SK-N-SH (cell line): ENCODE results near the gene SNRPA1. TPM values are rescaled to one million over a fixed set of nuclear protein-coding genes. Genes with fewer than 3 reads are reported as not detected.

ENCODE experiments used
- CTCF ChIA-PET: fragments of 300-600, 350-600 bp; formaldehyde crosslinking; extraction: SDS; loops from one replicate; lab custom pipeline; 2021; lab: Yijun Ruan, JAX
- POLR2A ChIA-PET: fragments of 350-600 bp; sonication (Branson Sonifier 250); formaldehyde crosslinking; extraction: SDS; loops from one replicate; lab custom pipeline; 2020; ENCODE audit warnings: antibody characterized with exemption, inconsistent platforms; lab: Yijun Ruan, JAX
- DNase-seq: peaks from one replicate; pipeline ENCODE4 v3.0.0; 2012
- H2AFZ ChIP-seq: fragments of 200-600 bp; sonication (generic); 2 replicates; pipeline ENCODE4 v1.8.1; 2016; ENCODE audit warnings: antibody characterized with exemption, mild to moderate bottlenecking, low read depth
- H3F3A ChIP-seq: fragments of 200-600 bp; sonication (generic); replicated peaks from 2 replicates; pipeline ENCODE3; 2016; ENCODE audit warnings: antibody characterized with exemption, mild to moderate bottlenecking; ENCODE audit not compliant: insufficient read depth
- H3K27ac ChIP-seq, 2 experiments: fragments of 200-500 bp in 1 of 2; fragments of 200-600 bp in 1 of 2; sonication (Bioruptor generic) in 1 of 2; sonication (generic), shearing (Covaris generic) in 1 of 2; 2 replicates each; pipeline versions ENCODE4 v1.5.1 to v1.6.1; 2014 to 2016; ENCODE audit warnings: low read depth in 2 of 2, inconsistent platforms in 1 of 2, low read length in 1 of 2, mild to moderate bottlenecking in 1 of 2, mixed read lengths in 1 of 2
- H3K27me3 ChIP-seq: fragments of 200-600 bp; sonication (generic), shearing (Covaris generic); 2 replicates; pipeline ENCODE4 v1.6.1; 2016; ENCODE audit warnings: mixed run types; ENCODE audit not compliant: insufficient read depth
- H3K36me3 ChIP-seq, 2 experiments: fragments of 200-500 bp in 1 of 2; fragments of 200-600 bp in 1 of 2; sonication (Bioruptor generic) in 1 of 2; sonication (generic) in 1 of 2; replicated peaks in 1 of 2; 2 replicates each; pipeline versions ENCODE3 to v1.5.1; 2014 to 2016; ENCODE audit warnings: low read length in 1 of 2, mild to moderate bottlenecking in 1 of 2; ENCODE audit not compliant: insufficient read depth in 2 of 2, control insufficient read depth in 1 of 2
- H3K4me1 ChIP-seq, 2 experiments: fragments of 200-500 bp in 1 of 2; fragments of 200-600 bp in 1 of 2; sonication (Bioruptor generic) in 1 of 2; sonication (generic), shearing (Covaris generic) in 1 of 2; 2 replicates each; pipeline versions ENCODE4 v1.5.1 to v1.6.1; 2014 to 2016; ENCODE audit warnings: low read depth in 1 of 2, low read length in 1 of 2, mixed run types in 1 of 2; ENCODE audit not compliant: insufficient read depth in 2 of 2, control insufficient read depth in 1 of 2
- H3K4me2 ChIP-seq: fragments of 200-600 bp; sonication (generic), shearing (Covaris generic); 2 replicates; pipeline ENCODE4 v1.6.1; 2017; ENCODE audit warnings: mixed run types
- H3K4me3 ChIP-seq, 2 experiments: fragments of 200-500 bp in 1 of 2; fragments of 200-600 bp in 1 of 2; sonication (Bioruptor generic) in 1 of 2; sonication (generic), shearing (Covaris generic) in 1 of 2; 2 replicates each; pipeline versions ENCODE4 v1.5.1 to v1.8.1; 2014 to 2016; ENCODE audit warnings: low read depth in 2 of 2, inconsistent platforms in 1 of 2, low read length in 1 of 2, mild to moderate bottlenecking in 1 of 2, mixed read lengths in 1 of 2, moderate library complexity in 1 of 2
- H3K79me2 ChIP-seq: fragments of 200-600 bp; sonication (generic); 2 replicates; pipeline ENCODE4 v1.8.1; 2017; ENCODE audit warnings: mild to moderate bottlenecking; ENCODE audit not compliant: insufficient read depth
- H3K9ac ChIP-seq: fragments of 200-600 bp; sonication (generic); 2 replicates; pipeline ENCODE4 v1.6.1; 2017; ENCODE audit warnings: mixed run types
- H3K9me2 ChIP-seq: fragments of 200-600 bp; sonication (generic); 2 replicates; pipeline ENCODE4 v1.6.1; 2017; ENCODE audit warnings: mixed run types
- H3K9me3 ChIP-seq: fragments of 200-600 bp; sonication (generic); 2 replicates; pipeline ENCODE4 v1.6.1; 2017; ENCODE audit warnings: mixed run types, mild to moderate bottlenecking, moderate library complexity
- H4K20me1 ChIP-seq: fragments of 200-600 bp; sonication (generic); 2 replicates; pipeline ENCODE4 v1.6.1; 2017; ENCODE audit warnings: mild to moderate bottlenecking, mixed run types; ENCODE audit not compliant: insufficient read depth
- CTCF ChIP-seq: fragments of 200-600 bp; sonication (generic); IDR thresholded peaks from 2 replicates; pipeline ENCODE4 v1.6.1; 2017; ENCODE audit warnings: antibody characterized with exemption, mild to moderate bottlenecking, moderate library complexity
- ELF1 ChIP-seq: IDR thresholded peaks from 2 replicates; pipeline ENCODE4 v1.4.0; 2012
- FOXM1 ChIP-seq: IDR thresholded peaks from 2 replicates; pipeline ENCODE4 v1.4.0; 2012; ENCODE audit warnings: low read depth, mild to moderate bottlenecking
- GATA2 ChIP-seq: sonication (generic); formaldehyde crosslinking; IDR thresholded peaks from 2 replicates; pipeline ENCODE4 v1.5.0; 2020; ENCODE audit warnings: mild to moderate bottlenecking, missing genetic modification reagents
- JUND ChIP-seq: IDR thresholded peaks from 2 replicates; pipeline ENCODE4 v1.4.0; 2012
- MEF2A ChIP-seq: IDR thresholded peaks from 2 replicates; pipeline ENCODE4 v1.4.0; 2012; ENCODE audit warnings: low read depth, borderline replicate concordance
- MXI1 ChIP-seq: IDR thresholded peaks from 2 replicates; pipeline ENCODE4 v1.6.1; 2012; ENCODE audit warnings: mild to moderate bottlenecking, low read depth, low read length, improper control_type of control experiment
- NRF1 ChIP-seq: IDR thresholded peaks from 2 replicates; pipeline ENCODE4 v1.6.1; 2012; ENCODE audit warnings: low read depth, mild to moderate bottlenecking, low read length
- PBX3 ChIP-seq: IDR thresholded peaks from 2 replicates; pipeline ENCODE4; 2012
- POLR2AphosphoS5 ChIP-seq: IDR thresholded peaks from 2 replicates; pipeline ENCODE4 v1.6.1; 2012; ENCODE audit warnings: low read depth, low read length
- RAD21 ChIP-seq: IDR thresholded peaks from 2 replicates; pipeline ENCODE4 v1.6.1; 2012; ENCODE audit warnings: mild to moderate bottlenecking, low read length
- REST ChIP-seq: IDR thresholded peaks from 2 replicates; pipeline ENCODE4 v1.6.1; 2012; ENCODE audit warnings: mild to moderate bottlenecking, low read depth, low read length, moderate library complexity
- RFX5 ChIP-seq: IDR thresholded peaks from 2 replicates; pipeline ENCODE4 v1.6.1; 2012; ENCODE audit warnings: mild to moderate bottlenecking, improper control_type of control experiment, low read length
- SIN3A ChIP-seq: IDR thresholded peaks from 2 replicates; pipeline ENCODE4 v1.6.1; 2012; ENCODE audit warnings: low read depth, mild to moderate bottlenecking, low read length, moderate library complexity, borderline replicate concordance
- TAF1 ChIP-seq: IDR thresholded peaks from 2 replicates; pipeline ENCODE4 v1.6.1; 2012; ENCODE audit warnings: low read depth, mild to moderate bottlenecking, low read length, moderate library complexity, borderline replicate concordance
- USF2 ChIP-seq: fragments of 150-350 bp; IDR thresholded peaks from 2 replicates; pipeline ENCODE4 v1.6.1; 2017; ENCODE audit warnings: antibody characterized with exemption, low read length, low read depth, borderline replicate concordance
- WGBS: methylation state at CpG from one replicate; pipeline ENCODE4 v1.1.6; 2017; ENCODE audit warnings: low lambda C conversion rate; 5-methylcytosine and 5-hydroxymethylcytosine counted together
- polyA plus RNA-seq, 3 experiments: library from polyadenylated mRNA; depleted of rRNA; stranded (reverse); fragments of >200 nt; gene quantifications; 2 replicates each; pipeline ENCODE4 v1.2.3, GENCODE V29; 2012

The SNRPA1 gene
- polyA plus RNA-seq, 1 of the 3 experiments (the other 2 are of a cell fraction): 62.3 TPM

GRCh38 chr15:101264911-101265641, 30.0 kb downstream of the SNRPA1 start (continued):
- TF ChIP-seq REST (no peak), GATA2 (CRISPR knock-in tag) (no peak), PBX3 (no peak), JUND (no peak), POLR2AphosphoS5 (no peak), RAD21 (no peak), MEF2A (no peak)

GRCh38 chr15:101264011-101264410, 31.0 kb downstream of the SNRPA1 start:
- Histone ChIP-seq H4K20me1 (no peaks in the 10 kb centered on the region), H3K9me3 (no peaks in the 10 kb centered on the region), H3K27me3 (no peaks in the 10 kb centered on the region), H3K4me2 (no peak overlapping the region), H2AFZ (no peak overlapping the region), H3F3A (peaks cover 5% of the 10 kb centered on the region), H3K79me2 (no peaks in the 10 kb centered on the region), H3K9ac (no peak overlapping the region), H3K4me3 (no peak overlapping the region), H3K36me3 (no peaks in the 10 kb centered on the region), H3K4me1 (peaks cover 0 to 5% of the 10 kb centered on the region in 2 experiments; a peak in 1 of 4 replicates), H3K9me2 (no peaks in the 10 kb centered on the region), H3K27ac (no peak overlapping the region)
- 80% methylated on average over 3 of the region's 4 CpGs for WGBS
- ChIA-PET CTCF (interaction anchor here (1.4 to 5.1 kb wide), 3 partner anchors 143 to 256 kb away, joined by 3 to 26 read pairs (median 3); no protein-coding TSS in a partner anchor), POLR2A (no interaction called here)
- TF ChIP-seq USF2 (no peak), REST (no peak), TAF1 (no peak), RAD21 (no peak), PBX3 (no peak), SIN3A (no peak), RFX5 (no peak), MXI1 (no peak), NRF1 (no peak), ELF1 (no peak), POLR2AphosphoS5 (no peak), FOXM1 (no peak), MEF2A (no peak), GATA2 (CRISPR knock-in tag) (no peak), CTCF (no peak)
- no peak for DNase-seq
